Neural progenitor cell (in vitro differentiated cells): ENCODE results near the gene MTMR12. TPM values are rescaled to one million over a fixed set of nuclear protein-coding genes. Genes with fewer than 3 reads are reported as not detected.
"Not testable (repeated sequence)": the region's sequence is repeated elsewhere in the genome, so short reads cannot be mapped to it uniquely, and the experiment has no call there.

ENCODE experiments used
- DNase-seq: peaks from one replicate; pipeline ENCODE4 v3.0.0-alpha.2; 2016; ENCODE audit warnings: low spot score
- H2AFZ ChIP-seq: fragments of 200-600 bp; sonication (generic); replicated peaks from 2 replicates; pipeline ENCODE4 v1.6.1; 2016; ENCODE audit warnings: antibody characterized with exemption
- H3F3A ChIP-seq: fragments of 200-600 bp; sonication (generic); 2 replicates; pipeline ENCODE4 v1.6.1; 2016; ENCODE audit warnings: antibody characterized with exemption, low read depth
- H3K27ac ChIP-seq: fragments of 200-600 bp; sonication (generic); 2 replicates; pipeline ENCODE4 v1.5.1; 2016; ENCODE audit warnings: mild to moderate bottlenecking
- H3K27me3 ChIP-seq: fragments of 200-600 bp; sonication (generic); 2 replicates; pipeline ENCODE4 v1.6.1; 2016; ENCODE audit warnings: mild to moderate bottlenecking, moderate library complexity
- H3K36me3 ChIP-seq: fragments of 200-600 bp; sonication (generic); 2 replicates; pipeline ENCODE4 v1.5.1; 2016
- H3K4me1 ChIP-seq: fragments of 200-600 bp; sonication (generic); 2 replicates; pipeline ENCODE4 v1.6.1; 2016; ENCODE audit warnings: mixed run types
- H3K4me2 ChIP-seq: fragments of 200-600 bp; sonication (generic); 2 replicates; pipeline ENCODE4 v1.6.1; 2016
- H3K4me3 ChIP-seq: fragments of 200-600 bp; sonication (generic); 2 replicates; pipeline ENCODE4 v1.5.1; 2016
- H3K79me2 ChIP-seq: fragments of 200-600 bp; sonication (generic); 2 replicates; pipeline ENCODE4 v1.6.1; 2016; ENCODE audit warnings: low read depth
- H3K9ac ChIP-seq: fragments of 200-600 bp; sonication (generic); 2 replicates; pipeline ENCODE4 v1.6.1; 2016
- H3K9me3 ChIP-seq: fragments of 200-600 bp; sonication (generic); 2 replicates; pipeline ENCODE4 v1.5.1; 2016; ENCODE audit warnings: low read depth
- H4K20me1 ChIP-seq: fragments of 200-600 bp; sonication (generic); 2 replicates; pipeline ENCODE4 v1.6.1; 2016; ENCODE audit warnings: low read depth
- H3K27ac Mint-ChIP-seq: 3 replicates; pipeline ENCODE4 v1.8.0; 2021; ENCODE audit warnings: mixed read lengths
- H3K27me3 Mint-ChIP-seq: 2 replicates; pipeline ENCODE4 v1.8.0; 2022; ENCODE audit warnings: low read depth, mild to moderate bottlenecking, inconsistent platforms, moderate library complexity, mixed read lengths; ENCODE audit not compliant: insufficient read depth
- H3K36me3 Mint-ChIP-seq: 3 replicates; pipeline ENCODE4 v1.8.0; 2021; ENCODE audit warnings: mixed read lengths
- H3K4me1 Mint-ChIP-seq: 3 replicates; pipeline ENCODE4 v1.8.0; 2021; ENCODE audit warnings: mixed read lengths
- H3K4me3 Mint-ChIP-seq: 3 replicates; pipeline ENCODE4 v1.8.0; 2021; ENCODE audit warnings: mild to moderate bottlenecking, moderate library complexity, mixed read lengths
- H3K9me3 Mint-ChIP-seq: 3 replicates; pipeline ENCODE4 v1.8.0; 2020; ENCODE audit warnings: mixed read lengths
- CTCF ChIP-seq: fragments of 200-600 bp; sonication (generic); IDR thresholded peaks from 2 replicates; pipeline ENCODE4 v1.5.1; 2017; ENCODE audit warnings: antibody characterized with exemption, mild to moderate bottlenecking
- EZH2 ChIP-seq: fragments of 200-600 bp; sonication (generic); IDR thresholded peaks from 2 replicates; pipeline ENCODE4 v1.6.1; 2017; ENCODE audit warnings: antibody characterized with exemption, mild to moderate bottlenecking, moderate library complexity
- EZH2phosphoT487 ChIP-seq: fragments of 200-600 bp; sonication (generic); IDR thresholded peaks from 2 replicates; pipeline ENCODE4 v1.6.1; 2017; ENCODE audit warnings: antibody characterized with exemption
- total RNA-seq: library from RNA; depleted of rRNA; stranded (reverse); fragments of >200 nt; gene quantifications from 2 replicates; pipeline ENCODE4 v1.2.3, GENCODE V29; 2015; ENCODE audit warnings: low replicate concordance

MTMR12 gene
- total RNA-seq, 1 donor from 2014 or later: 22.0 TPM

DNA sequence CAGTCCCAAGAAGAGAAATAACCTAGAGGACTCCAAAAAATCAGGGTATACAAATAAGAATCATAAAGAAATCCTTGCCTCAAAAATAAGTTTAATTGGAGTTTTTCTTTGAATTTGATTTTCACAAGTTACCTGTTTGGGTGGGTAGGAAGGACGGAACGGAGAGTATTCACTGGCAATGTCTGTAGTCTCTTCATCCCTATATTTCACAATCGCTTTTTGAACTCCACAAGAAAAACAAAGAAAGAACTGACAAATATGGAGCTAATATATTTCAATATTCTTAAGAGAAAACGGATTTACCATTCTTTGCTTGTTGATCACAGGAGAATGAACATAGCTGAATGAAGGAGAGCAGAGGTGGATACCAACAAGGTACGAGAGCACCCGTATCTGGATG lies 30.1 kb downstream of the MTMR12 start:
- Histone ChIP-seq H3K9me3 (no peaks in the 10 kb centered on the region), H2AFZ (no peak overlapping the region), H3K9ac (no peak overlapping the region), H3K36me3 (no peaks in the 10 kb centered on the region), H3F3A (peaks cover 17% of the 10 kb centered on the region), H3K27ac (no peak overlapping the region), H3K4me1 (peaks cover 14% of the 10 kb centered on the region), H4K20me1 (no peaks in the 10 kb centered on the region), H3K4me2 (no peak overlapping the region), H3K27me3 (no peaks in the 10 kb centered on the region), H3K4me3 (no peak overlapping the region), H3K79me2 (peaks cover 57% of the 10 kb centered on the region)
- no peak for DNase-seq
- H3K4me3 Mint-ChIP-seq: no peak overlapping the region
- H3K27ac Mint-ChIP-seq: no peak overlapping the region
- H3K27me3 Mint-ChIP-seq: peaks cover 4% of the 10 kb centered on the region
- H3K4me1 Mint-ChIP-seq: peaks cover 16% of the 10 kb centered on the region
- H3K9me3 Mint-ChIP-seq: peaks cover 5% of the 10 kb centered on the region
- TF ChIP-seq EZH2phosphoT487: no peak
- TF ChIP-seq CTCF: no peak
- no peak for TF ChIP-seq EZH2
- peaks cover 23% of the 10 kb centered on the region for H3K36me3 Mint-ChIP-seq

DNA sequence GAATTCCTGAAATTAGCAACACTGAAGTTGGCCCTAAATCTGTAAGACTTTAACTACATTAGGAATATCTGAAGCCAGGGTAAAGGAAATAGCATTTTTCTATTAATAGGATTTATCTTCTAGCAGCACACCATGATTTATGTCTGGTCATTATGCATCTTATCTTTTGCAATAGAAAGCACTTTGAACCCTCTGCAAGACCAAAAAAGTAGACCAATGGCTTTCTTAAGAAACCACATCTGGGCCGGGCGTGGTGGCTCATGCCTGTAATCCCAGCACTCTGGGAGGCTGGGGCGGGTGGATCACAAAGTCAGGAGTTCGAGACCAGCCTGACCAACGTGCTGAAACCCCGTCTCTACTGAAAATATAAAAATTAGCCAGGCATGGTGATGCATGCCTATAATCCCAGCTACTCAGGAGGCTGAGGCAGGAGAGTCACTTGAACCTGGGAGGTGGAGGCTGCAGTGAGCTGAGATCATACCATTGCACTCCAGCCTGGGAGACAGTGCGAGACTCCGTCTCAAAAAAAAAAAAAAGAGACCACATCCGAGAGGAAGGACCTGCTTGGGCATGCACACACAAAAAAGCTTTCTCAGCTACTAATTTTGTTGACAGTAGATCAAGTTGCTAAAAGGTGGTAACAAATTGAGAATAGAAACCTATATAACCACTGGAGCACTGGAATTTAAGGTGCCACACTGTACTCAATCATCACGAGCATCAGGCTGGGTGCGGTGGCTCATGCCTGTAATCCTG lies 31.2 kb downstream of the MTMR12 start:
- H3K27ac ChIP-seq, H3K27ac Mint-ChIP-seq, H4K20me1 ChIP-seq, H2AFZ ChIP-seq, H3K27me3 ChIP-seq, H3K27me3 Mint-ChIP-seq, H3K4me3 ChIP-seq, DNase-seq, H3K9me3 Mint-ChIP-seq, H3K36me3 ChIP-seq, H3K4me3 Mint-ChIP-seq, H3K9me3 ChIP-seq, H3K4me2 ChIP-seq, H3K9ac ChIP-seq: not testable (repeated sequence)
- Histone ChIP-seq H3K4me1 (peaks cover 14% of the 10 kb centered on the region), H3F3A (peaks cover 17% of the 10 kb centered on the region), H3K79me2 (peaks cover 52% of the 10 kb centered on the region)
- H3K36me3 Mint-ChIP-seq: peaks cover 22% of the 10 kb centered on the region
- H3K4me1 Mint-ChIP-seq: peaks cover 19% of the 10 kb centered on the region

GRCh38 chr5:32280656-32281081 lies 32.1 kb downstream of the MTMR12 start:
- no peak overlapping the region for H3K27ac Mint-ChIP-seq
- Histone ChIP-seq H3K79me2 (peaks cover 43% of the 10 kb centered on the region), H3F3A (peaks cover 16% of the 10 kb centered on the region), H3K4me1 (peaks cover 20% of the 10 kb centered on the region), H3K36me3 (no peaks in the 10 kb centered on the region), H3K27me3 (no peaks in the 10 kb centered on the region), H3K9me3 (no peaks in the 10 kb centered on the region), H3K27ac (no peak overlapping the region), H4K20me1 (peaks cover 5% of the 10 kb centered on the region), H3K9ac (no peak overlapping the region), H3K4me2 (no peak overlapping the region), H3K4me3 (no peak overlapping the region), H2AFZ (no peak overlapping the region)
- DNase-seq: no peak
- peaks cover 4% of the 10 kb centered on the region for H3K27me3 Mint-ChIP-seq
- no peak for TF ChIP-seq EZH2phosphoT487
- no peak for TF ChIP-seq CTCF
- TF ChIP-seq EZH2: no peak
- no peak overlapping the region for H3K4me3 Mint-ChIP-seq
- peaks cover 25% of the 10 kb centered on the region for H3K36me3 Mint-ChIP-seq
- peaks cover 5% of the 10 kb centered on the region for H3K9me3 Mint-ChIP-seq
- peaks cover 24% of the 10 kb centered on the region for H3K4me1 Mint-ChIP-seq

DNA sequence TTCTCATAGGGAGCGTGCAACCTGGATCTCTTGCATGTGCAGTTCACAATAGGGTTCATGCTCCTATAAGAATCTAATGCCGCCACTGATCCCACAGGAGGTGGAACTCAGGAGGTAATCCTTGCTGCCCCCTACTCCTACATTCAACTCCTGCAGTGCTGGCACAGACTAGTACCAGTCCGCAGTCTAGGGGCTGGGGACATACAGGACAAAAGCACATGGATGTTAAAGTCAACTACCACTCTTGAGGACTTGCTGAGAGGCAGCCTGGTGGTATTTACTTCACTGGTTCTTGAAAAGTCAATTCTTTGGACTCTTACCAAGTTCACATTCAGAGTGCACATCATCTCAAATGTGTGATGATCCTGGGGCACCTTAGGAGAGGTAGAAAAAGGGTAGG lies 33.0 kb downstream of the MTMR12 start:
- Histone ChIP-seq H3F3A (peaks cover 8% of the 10 kb centered on the region), H2AFZ (no peak overlapping the region), H4K20me1 (peaks cover 5% of the 10 kb centered on the region), H3K79me2 (peaks cover 40% of the 10 kb centered on the region), H3K4me2 (no peak overlapping the region), H3K9ac (no peak overlapping the region), H3K4me3 (no peak overlapping the region), H3K27ac (no peak overlapping the region), H3K36me3 (no peaks in the 10 kb centered on the region), H3K9me3 (no peaks in the 10 kb centered on the region), H3K4me1 (peaks cover 21% of the 10 kb centered on the region), H3K27me3 (no peaks in the 10 kb centered on the region)
- Mint-ChIP-seq H3K4me1 (peaks cover 27% of the 10 kb centered on the region), H3K9me3 (peaks cover 5% of the 10 kb centered on the region), H3K27ac (no peak overlapping the region), H3K27me3 (peaks cover 4% of the 10 kb centered on the region), H3K4me3 (no peak overlapping the region), H3K36me3 (peaks cover 22% of the 10 kb centered on the region)
- no peak for TF ChIP-seq EZH2phosphoT487
- DNase-seq: no peak
